Measurements from ENCODE around the gene BASP1. TPM values are rescaled to one million over a fixed set of nuclear protein-coding genes. Genes with fewer than 3 reads are reported as not detected.

Gene BASP1
- total RNA-seq, 2 donors from 2014 or later = 60.3 to 63.0 TPM

DNA sequence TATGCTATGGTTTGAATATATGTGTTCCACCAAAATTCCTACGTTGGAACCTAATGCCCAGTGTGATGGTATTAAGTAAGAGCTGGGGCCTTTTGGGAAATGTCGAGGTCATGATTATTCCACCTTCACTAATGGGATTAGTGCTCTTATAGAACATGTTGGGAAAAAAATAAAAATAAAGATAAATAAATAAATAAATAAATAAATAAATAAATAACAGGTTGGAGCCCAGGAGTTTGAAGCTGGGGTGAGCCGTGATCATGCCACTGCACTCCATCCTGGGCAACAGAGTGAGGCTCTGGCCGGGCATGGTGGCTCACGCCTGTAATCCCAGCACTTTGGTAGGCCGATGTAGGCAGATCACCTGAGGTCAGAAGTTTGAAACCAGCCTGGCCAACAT lies 22.5 kb downstream of the BASP1 start:
- DNase-seq = no peak
- TF ChIP-seq CTCF (conservative IDR thresholded peaks at IDR 0.05) = no peak
- Histone ChIP-seq H3K36me3 (ENCODE audit: control insufficient read depth, insufficient read depth, low read length) (peaks cover 4% of the 10 kb centered on the region), H3K9ac (ENCODE audit: extremely low read depth, low read length, poor library complexity, severe bottlenecking) (no peak overlapping the region), H3K27me3 (ENCODE audit: control insufficient read depth, insufficient read depth, low read length, poor library complexity, severe bottlenecking) (no peaks in the 10 kb centered on the region), H3K4me3 (ENCODE audit: low read length) (no peak overlapping the region), H3K9me3 (ENCODE audit: control insufficient read depth, low read length) (peaks cover 16% of the 10 kb centered on the region), H3K4me1 (ENCODE audit: control insufficient read depth, insufficient read depth, low read length) (peaks cover 17% of the 10 kb centered on the region), H3K27ac (ENCODE audit: low read depth, low read length) (no peak overlapping the region)
- H3K4me1 Mint-ChIP-seq = peaks cover 39% of the 10 kb centered on the region
- H3K27ac Mint-ChIP-seq = no peak overlapping the region
- no peaks in the 10 kb centered on the region for H3K27me3 Mint-ChIP-seq (ENCODE audit: insufficient read depth)
- H3K36me3 Mint-ChIP-seq (ENCODE audit: low read depth) = peaks cover 15% of the 10 kb centered on the region
- 89 to 98% methylated on average over 4 to 6 of the region's 6 CpGs for WGBS, 2 experiments (ENCODE audit: insufficient coverage in 1 of 2, insufficient read length in 1 of 2)
- peaks cover 6% of the 10 kb centered on the region for H3K9me3 Mint-ChIP-seq
- H3K4me3 Mint-ChIP-seq = no peak overlapping the region

- 100% methylated on average over 1 of the region's 1 CpG; no CpG with 5 or more reads in 1 of the 2 experiments for WGBS, 2 experiments (ENCODE audit: insufficient coverage in 1 of 2, insufficient read length in 1 of 2)
- TF ChIP-seq CTCF (conservative IDR thresholded peaks at IDR 0.05) = no peak
- no peak overlapping the region for H3K9ac ChIP-seq (ENCODE audit: extremely low read depth, low read length, poor library complexity, severe bottlenecking)
- no peak overlapping the region for H3K27ac ChIP-seq (ENCODE audit: low read depth, low read length)
- H3K4me3 Mint-ChIP-seq = no peak overlapping the region
- peaks cover 12% of the 10 kb centered on the region for H3K36me3 Mint-ChIP-seq (ENCODE audit: low read depth)
- no peaks in the 10 kb centered on the region for H3K27me3 ChIP-seq (ENCODE audit: control insufficient read depth, insufficient read depth, low read length, poor library complexity, severe bottlenecking)
- peaks cover 4% of the 10 kb centered on the region for H3K36me3 ChIP-seq (ENCODE audit: control insufficient read depth, insufficient read depth, low read length)
- no peak overlapping the region for H3K4me3 ChIP-seq (ENCODE audit: low read length)
- H3K27me3 Mint-ChIP-seq (ENCODE audit: insufficient read depth) = no peaks in the 10 kb centered on the region
- H3K27ac Mint-ChIP-seq = no peak overlapping the region
- no peak for DNase-seq
- H3K4me1 Mint-ChIP-seq = peaks cover 39% of the 10 kb centered on the region
- H3K9me3 ChIP-seq (ENCODE audit: control insufficient read depth, low read length) = peaks cover 14% of the 10 kb centered on the region
- H3K4me1 ChIP-seq (ENCODE audit: control insufficient read depth, insufficient read depth, low read length) = peaks cover 17% of the 10 kb centered on the region
- peaks cover 6% of the 10 kb centered on the region for H3K9me3 Mint-ChIP-seq
Measured at GRCh38 chr5:17240487-17240886, 23.1 kb downstream of the BASP1 start.

DNA sequence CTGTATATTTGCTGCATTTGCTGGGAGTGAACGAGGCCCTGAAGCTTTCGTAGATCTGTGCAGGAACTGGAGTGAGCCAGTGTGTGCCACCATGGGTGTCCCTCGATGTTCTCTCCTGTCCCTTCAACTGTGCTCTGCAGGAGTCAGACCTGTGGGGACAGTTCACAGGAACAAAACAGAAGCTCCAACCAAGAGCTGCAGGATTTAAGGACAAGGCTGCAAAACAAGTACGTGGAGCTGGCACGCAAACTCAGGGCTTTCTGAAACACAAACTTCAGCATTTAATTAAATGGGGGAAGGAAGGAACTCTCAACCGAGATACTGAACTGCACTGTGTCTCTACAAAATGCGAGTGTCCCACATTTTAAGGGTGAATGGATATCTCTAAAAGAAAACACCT lies 24.2 kb downstream of the BASP1 start:
- Mint-ChIP-seq H3K36me3 (ENCODE audit: low read depth) (peaks cover 3% of the 10 kb centered on the region), H3K27ac (peak overlapping the region; percentile 76)
- peak overlapping the region; percentile 18 for H3K27ac ChIP-seq (ENCODE audit: low read depth, low read length)

More for the DNA sequence above, 24.2 kb downstream of the BASP1 start:
- Histone ChIP-seq H3K9me3 (ENCODE audit: control insufficient read depth, low read length) (peaks cover 3% of the 10 kb centered on the region), H3K27me3 (ENCODE audit: control insufficient read depth, insufficient read depth, low read length, poor library complexity, severe bottlenecking) (no peaks in the 10 kb centered on the region), H3K36me3 (ENCODE audit: control insufficient read depth, insufficient read depth, low read length) (peaks cover 2% of the 10 kb centered on the region), H3K4me1 (ENCODE audit: control insufficient read depth, insufficient read depth, low read length) (peaks cover 17% of the 10 kb centered on the region), H3K9ac (ENCODE audit: extremely low read depth, low read length, poor library complexity, severe bottlenecking) (no peak overlapping the region), H3K4me3 (ENCODE audit: low read length) (peak overlapping the region; percentile 63)
- H3K4me3 Mint-ChIP-seq = no peak overlapping the region
- TF ChIP-seq CTCF (conservative IDR thresholded peaks at IDR 0.05) = no peak
- no peaks in the 10 kb centered on the region for H3K27me3 Mint-ChIP-seq (ENCODE audit: insufficient read depth)
- no peaks in the 10 kb centered on the region for H3K9me3 Mint-ChIP-seq
- H3K4me1 Mint-ChIP-seq = peaks cover 39% of the 10 kb centered on the region
- WGBS, 2 experiments (ENCODE audit: insufficient coverage in 1 of 2, insufficient read length in 1 of 2) = 76 to 85% methylated on average over 5 to 7 of the region's 7 CpGs
- no peak for DNase-seq
